IPS-18c (cell line): Measurements from ENCODE around the gene HECW1.

Experiments used
- H3K4me3 ChIP-seq: 2 replicates; pipeline ENCODE4 v1.7.0; 2013; ENCODE audit warnings: low read depth, mild to moderate bottlenecking, low read length, moderate library complexity; ENCODE audit not compliant: insufficient read depth
- H3K9me3 ChIP-seq: one replicate; pipeline ENCODE4 v1.6.1; 2013; ENCODE audit warnings: mild to moderate bottlenecking, low read length, moderate library complexity; ENCODE audit not compliant: control insufficient read depth, insufficient read depth

HECW1 gene

DNA sequence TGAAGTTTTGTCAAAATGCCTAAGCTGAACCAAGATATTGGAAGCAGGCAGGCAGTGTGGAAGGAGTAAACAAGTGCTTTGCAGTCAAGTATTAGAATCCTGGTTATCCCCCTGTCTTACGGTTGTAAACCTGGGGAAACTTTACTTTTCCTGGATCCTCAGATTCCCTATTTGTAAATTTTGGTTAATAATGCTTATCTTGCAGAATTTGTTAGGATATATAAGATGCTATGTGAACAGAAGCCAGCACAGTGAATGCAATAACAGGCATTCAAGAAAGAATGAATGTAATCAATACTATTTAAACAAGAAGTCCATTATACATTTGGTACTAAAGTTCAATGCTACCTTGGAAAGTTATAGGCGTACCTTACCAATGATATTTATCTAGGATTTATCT, 378.7 kb downstream of the HECW1 start:
- Histone ChIP-seq H3K9me3 (no peaks in the 10 kb centered on the region), H3K4me3 (no peak overlapping the region)

DNA sequence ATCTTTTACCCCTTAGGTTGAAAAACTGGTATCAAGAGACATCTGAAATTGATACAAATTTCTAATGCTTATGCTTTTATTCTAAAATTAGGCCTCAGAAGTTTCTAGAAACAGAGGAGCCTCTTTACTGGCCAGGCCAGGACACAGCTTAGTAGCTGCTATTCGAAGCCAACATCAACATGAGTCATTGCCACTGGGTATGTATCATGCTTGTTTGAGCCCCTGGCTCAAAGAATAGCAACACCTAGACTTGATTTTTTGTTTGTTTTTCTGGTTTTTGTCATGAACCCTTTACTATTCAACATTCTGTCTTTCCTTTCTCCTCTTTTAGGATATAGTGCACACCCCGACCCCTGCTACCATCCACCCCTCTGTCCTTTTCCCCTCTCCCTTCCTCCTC, 379.5 kb downstream of the HECW1 start:
- H3K9me3 ChIP-seq = no peaks in the 10 kb centered on the region
- no peak overlapping the region for H3K4me3 ChIP-seq

DNA sequence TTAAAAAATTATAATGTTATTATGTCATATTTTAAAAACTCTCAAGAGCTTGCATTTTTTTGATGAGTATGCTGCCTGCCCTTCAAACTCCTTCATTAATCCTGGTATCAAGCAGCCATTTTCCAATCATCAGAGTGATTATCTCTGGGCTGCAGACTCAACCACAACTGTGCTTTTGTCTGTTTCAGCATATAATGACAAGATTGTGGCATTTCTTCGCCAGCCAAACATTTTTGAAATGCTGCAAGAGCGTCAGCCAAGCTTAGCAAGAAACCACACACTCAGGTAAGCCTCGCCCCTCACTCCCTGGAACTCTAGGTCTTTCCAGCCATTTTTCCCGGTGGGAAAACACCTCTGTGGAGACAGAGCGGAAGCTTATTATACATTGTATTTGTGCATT, 380.4 kb downstream of the HECW1 start:
- Histone ChIP-seq H3K4me3 (no peak overlapping the region), H3K9me3 (no peaks in the 10 kb centered on the region)

DNA sequence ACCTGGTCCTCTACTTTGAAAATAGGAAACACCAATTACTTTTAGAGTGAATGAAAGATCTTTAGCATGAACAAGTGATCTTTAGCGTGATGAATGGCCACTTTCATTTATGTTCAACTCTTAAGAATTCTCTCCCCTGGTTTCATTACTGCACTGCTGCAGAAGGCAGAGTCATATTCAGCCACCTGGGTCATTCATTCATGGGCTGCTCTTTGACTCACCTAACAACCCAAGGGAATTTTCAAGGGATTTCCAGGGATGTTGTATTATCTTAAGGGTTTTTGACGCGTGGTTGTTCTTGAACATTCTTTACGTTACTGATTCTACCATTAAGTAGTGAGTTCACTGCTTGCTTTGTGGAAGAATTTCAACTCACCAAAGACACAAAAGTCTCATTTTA, 383.1 kb downstream of the HECW1 start:
- Histone ChIP-seq H3K9me3 (no peaks in the 10 kb centered on the region), H3K4me3 (no peak overlapping the region)

DNA sequence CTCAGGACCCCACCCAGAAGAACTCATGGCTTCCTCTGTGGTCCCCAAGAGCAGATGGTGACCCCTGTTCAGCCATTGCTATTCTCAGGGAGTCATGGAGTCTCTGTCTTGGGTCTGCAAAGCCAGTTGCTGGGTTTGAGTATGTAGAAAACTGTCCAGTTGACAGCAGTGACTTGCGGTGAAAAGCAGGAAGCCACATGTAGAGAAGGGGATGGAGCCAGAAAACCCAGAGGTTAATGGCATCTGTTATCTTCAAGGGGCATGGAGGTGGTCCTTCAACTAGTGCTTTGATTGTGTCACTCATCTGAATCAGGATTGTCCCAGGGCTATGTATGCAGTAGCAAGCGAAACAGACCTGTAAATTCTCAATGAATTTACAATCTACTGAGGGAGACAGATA, 384.1 kb downstream of the HECW1 start:
- no peaks in the 10 kb centered on the region for H3K9me3 ChIP-seq
- H3K4me3 ChIP-seq = no peak overlapping the region

DNA sequence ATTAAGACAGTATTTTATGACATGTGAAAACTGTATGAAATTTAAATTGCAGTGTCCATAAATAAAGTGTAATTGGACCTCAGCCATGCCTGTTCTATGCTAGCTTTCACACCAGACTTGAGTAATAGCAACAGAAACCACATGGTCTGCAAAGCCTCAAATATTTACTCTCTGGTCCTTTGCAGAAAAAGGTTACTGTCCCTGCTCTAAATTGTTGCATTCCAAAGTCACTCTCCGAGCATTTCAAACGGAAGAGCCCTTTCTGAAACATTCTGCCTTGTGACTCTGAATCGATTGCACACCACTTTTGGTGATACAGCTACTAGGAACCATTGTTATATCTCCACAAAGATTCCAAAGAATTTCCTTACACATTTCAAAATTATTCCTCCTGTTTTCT, 389.4 kb downstream of the HECW1 start:
- no peak overlapping the region for H3K4me3 ChIP-seq
- no peaks in the 10 kb centered on the region for H3K9me3 ChIP-seq

DNA sequence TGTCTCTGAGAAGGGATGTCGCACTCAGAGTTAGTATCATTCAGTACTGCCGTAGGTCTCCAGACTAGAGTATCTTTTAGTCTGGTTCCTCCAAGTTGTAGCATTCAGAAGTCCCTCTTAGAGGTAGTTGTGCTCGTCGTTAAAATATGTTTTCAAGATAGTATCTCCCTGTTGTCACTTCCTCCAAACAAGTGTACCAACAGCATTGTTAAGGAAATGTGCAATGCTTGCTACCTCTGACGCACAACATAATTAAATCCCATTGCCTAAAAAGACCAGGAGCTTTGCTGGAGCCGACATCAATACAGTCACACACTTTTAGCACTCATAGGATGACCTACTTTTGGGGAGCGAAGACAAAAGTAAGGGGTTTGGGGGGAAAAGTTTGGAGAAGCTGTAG, 390.5 kb downstream of the HECW1 start:
- Histone ChIP-seq H3K4me3 (no peak overlapping the region), H3K9me3 (no peaks in the 10 kb centered on the region)

DNA sequence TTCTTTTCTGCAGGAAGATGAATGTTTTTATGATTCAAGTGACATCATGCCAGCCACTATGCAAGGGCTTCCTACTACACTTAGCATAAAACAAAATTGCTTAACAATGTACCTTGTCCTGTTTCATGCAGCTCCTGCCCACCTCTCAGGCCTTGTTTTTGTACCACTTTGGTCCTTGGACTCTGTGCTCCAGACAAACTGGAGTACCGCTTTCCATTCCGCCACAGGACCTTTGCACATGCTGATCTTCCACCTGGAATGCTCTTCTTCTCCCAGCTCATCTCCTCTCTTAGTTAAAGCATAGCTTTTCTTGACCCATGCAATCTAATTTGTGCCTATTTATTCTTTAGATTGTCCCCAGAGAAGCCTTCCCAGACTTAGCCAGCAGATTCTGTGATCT, 393.0 kb downstream of the HECW1 start:
- H3K4me3 ChIP-seq = no peak overlapping the region
- H3K9me3 ChIP-seq = no peaks in the 10 kb centered on the region

DNA sequence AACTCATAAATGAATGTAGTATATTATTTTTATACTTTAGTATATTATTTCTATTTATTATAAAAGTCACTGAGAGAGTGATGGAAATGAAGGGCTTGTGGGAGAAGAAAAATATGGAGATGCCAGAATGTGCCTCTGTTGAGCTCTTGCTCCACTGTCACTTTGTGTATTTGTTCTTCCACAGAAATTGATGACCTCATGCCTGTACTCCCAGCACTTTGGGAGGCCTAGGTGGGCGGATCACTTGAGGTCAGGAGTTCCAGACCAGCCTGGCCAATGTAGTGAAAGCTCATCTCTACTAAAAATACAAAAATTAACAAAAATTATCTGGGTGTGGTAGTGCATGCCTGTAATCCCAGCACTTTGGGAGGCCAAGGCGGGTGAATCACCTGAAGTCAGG, 394.0 kb downstream of the HECW1 start:
- H3K9me3 ChIP-seq = no peaks in the 10 kb centered on the region
- no peak overlapping the region for H3K4me3 ChIP-seq

DNA sequence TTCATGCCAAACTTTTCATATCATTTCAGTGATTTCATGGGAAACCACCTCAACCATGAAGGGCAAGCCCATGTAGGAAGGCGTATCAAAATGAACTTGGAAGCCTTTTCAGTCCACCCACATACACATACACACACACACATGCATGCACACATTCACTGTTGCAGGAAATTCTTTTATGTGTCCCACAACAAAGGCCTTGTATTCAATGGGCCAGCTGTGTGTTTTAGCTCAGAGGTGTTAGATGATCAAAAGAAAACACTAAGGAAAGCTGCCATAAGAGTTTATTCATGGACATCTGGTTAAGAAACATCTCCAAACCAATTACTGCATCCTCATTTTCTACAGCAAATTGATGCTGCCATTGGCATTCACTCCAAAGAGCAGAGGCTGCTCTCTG, 396.0 kb downstream of the HECW1 start:
- H3K9me3 ChIP-seq = no peaks in the 10 kb centered on the region
- H3K4me3 ChIP-seq = no peak overlapping the region

DNA sequence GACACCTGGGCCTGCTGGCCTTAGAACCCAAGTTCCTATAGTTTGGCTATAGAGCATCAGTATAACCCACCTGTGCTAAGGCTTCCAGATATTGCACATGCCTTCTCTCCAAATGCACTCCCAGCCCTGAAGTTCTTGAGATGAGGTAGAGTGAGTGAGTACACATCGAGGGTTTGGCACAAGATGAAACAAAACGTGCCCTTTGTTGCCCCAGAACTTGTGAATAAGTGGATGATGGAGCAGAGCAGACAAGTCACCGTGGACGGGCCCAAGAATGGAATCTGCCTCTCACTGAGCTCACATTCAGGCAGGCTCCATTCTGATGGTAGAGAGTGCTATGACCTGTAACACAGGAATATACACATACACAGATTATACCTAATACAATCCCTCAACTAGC, 397.5 kb downstream of the HECW1 start:
- Histone ChIP-seq H3K4me3 (no peak overlapping the region), H3K9me3 (no peaks in the 10 kb centered on the region)

DNA sequence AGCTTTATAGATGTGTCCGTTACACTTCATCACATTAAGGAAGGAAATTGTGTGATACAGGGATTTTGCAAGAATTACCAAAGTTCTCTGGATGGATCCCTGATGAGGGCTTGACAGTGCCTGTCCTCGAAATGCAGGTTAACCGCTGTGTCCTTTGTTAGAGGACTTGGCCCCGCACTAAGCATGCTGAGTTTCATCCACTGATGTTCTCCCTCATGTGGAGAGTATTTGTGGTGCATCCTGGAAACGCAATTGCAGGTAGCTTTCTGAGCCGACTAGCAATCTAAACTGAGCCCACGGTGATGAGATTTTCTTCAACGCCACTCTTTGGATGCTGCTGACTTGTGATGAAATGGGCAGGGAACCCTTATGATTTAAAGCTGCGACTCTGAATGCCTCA, 398.6 kb downstream of the HECW1 start:
- Histone ChIP-seq H3K9me3 (no peaks in the 10 kb centered on the region), H3K4me3 (no peak overlapping the region)

DNA sequence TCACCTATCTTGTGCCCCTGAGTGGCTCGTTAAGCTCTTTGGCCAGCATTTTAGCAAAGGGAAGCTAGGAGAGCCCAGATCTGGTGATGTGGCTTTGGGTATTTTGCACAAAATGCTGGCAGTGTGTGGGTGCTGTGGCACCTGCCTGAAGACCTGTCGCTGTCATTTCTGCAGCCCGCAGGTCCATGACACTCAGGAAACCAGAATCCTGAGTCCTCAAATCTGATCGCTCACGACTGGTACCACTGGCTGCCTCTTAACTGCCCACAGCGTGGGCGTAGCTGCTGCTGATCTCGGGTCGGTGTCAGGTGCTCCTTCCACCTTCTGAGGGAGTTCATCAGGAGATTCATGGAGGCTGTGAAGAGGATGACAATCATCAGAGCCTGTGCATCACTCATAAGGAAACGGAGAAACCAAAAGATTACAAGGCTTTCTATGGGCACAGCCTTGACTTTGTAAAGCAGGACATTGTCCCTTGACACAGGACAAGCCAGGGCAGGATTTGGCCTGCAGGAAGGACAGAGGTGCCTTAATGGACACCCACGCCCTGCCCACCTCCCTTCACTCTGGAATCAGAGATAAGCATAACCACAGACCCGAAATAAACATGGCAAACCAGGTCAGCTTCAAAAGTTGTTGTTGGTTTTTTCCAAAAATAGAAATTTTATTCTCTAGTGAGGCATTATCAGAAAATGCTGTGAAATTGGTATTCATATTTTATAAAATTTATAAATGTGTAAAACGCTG, 399.5 kb downstream of the HECW1 start:
- no peak overlapping the region for H3K4me3 ChIP-seq
- H3K9me3 ChIP-seq = no peaks in the 10 kb centered on the region

DNA sequence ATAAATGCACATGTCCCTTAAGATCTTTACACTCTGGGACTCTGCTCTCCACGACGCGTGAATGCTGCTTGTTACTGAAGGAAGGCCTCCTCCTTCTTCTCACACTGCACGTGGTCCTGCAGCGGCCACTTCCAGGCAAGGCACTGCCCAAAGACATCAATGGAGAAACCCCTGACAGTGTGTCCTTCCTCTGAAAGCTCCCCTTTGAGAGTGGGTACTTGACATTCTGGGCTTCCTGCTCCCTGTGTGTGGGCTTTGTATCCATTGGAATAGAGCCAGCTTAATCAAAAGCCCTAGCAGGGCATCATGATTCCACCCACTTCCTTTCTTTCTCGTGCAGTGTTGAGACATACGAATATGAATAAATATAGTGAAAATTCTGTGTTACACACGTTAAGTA, 400.8 kb downstream of the HECW1 start:
- no peak overlapping the region for H3K4me3 ChIP-seq
- no peaks in the 10 kb centered on the region for H3K9me3 ChIP-seq

DNA sequence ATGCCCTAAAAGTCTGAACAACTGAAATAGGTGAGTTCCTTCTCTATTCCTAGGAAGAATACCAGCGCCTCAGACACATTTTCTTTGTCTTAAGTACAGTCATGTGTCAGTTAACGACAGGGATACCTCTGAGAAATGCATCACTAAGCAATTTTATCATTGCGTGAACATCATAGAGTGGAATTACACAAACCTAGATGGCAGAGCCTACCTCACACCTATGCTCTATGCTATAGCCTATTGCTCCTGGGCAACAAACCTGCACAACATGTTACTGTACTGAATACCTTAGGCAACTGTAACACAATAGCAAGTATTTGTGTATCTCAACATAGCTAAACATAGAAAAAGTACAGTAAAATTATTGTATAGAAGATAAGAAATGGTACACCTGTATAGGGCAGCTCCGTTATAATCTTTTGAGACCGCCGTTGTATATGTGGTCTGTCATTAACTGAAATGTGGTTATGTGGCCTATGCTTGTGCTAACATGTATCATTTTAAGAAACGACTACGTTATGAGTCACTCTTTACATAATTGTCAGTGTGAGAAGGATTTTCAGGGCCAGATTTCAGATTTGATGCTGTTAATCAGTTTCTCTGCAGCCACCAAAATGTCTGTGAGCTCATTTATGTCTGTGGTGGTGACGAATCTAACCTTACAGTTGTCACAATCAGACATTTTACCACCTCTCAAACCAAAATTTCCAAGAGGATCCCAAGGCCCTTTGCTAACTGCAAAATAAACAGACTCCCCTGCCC, 404.3 kb downstream of the HECW1 start:
- Histone ChIP-seq H3K9me3 (no peaks in the 10 kb centered on the region), H3K4me3 (no peak overlapping the region)

DNA sequence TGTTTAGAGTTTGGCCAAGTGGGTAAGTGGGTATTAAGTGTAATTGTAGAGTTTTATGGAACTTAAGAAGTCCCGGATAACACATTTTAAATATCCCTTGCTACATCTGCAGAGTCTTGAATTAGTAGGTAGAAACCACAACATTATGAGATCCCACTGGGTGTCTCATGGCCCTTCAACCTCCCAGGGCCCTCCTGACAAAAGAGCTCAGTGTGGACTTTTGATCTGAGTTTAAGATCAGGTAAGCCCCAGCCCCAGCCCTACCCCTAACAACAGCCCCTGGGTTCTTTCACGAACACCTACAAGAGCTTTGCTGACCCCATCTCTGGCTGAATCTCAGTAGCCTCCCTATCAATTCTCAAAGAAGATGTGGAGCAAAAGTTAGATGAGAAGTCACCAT, 405.0 kb downstream of the HECW1 start:
- no peak overlapping the region for H3K4me3 ChIP-seq
- no peaks in the 10 kb centered on the region for H3K9me3 ChIP-seq

DNA sequence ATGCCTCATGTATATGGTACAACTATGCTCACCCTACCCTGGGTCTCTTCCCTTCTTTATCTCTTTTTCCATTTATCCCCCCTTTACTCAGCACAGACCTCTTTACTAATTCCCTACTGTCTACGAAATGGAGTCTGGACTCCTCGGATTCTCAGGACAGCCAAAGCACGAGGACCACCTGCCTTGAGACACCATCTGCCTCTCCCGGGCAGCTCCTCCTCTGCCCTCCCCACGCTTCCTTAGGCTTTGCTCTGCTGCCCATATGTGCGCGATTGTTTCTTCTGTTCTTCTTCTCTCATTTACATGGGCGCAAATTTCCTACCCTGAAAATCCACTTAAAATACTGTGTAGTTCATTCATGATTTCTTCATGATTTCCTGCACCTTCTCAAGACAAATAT, 407.8 kb downstream of the HECW1 start:
- no peak overlapping the region for H3K4me3 ChIP-seq
- H3K9me3 ChIP-seq = no peaks in the 10 kb centered on the region

DNA sequence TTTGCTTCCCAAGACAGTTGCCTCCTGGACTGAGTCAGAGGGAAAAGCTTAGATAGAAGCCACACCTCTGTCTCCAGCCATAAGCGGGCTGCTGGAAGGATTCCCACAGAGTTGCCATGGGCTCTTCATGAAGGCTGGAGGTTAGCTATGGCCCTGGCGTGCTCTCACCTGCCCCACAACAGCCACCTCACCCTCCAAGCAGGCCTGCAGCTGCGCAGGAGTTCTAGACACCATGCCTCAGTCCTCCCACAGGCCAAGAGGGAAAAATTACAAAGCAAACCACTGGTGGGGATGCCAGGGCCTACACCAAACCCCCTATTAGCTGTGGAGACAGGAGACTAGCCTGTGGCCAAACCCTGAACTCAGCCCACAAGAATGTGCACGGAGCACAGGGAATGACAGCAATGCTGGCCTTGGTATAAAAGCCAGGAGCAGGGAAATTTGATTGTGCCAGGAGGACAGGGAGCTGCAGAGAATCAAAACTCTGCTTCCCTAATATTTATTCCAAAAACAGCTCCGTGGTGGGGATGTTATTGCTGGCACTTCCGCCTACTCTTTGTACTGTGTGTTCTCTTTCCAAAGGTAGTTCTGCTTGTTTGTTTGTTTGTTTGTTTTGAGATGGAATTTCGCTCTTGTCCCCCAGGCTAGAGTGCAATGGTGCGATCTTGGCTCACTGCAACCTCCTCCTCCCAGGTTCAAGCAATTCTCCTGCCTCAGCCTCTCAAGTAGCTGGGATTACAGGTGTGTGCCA, 410.1 kb downstream of the HECW1 start:
- Histone ChIP-seq H3K4me3 (no peak overlapping the region), H3K9me3 (no peaks in the 10 kb centered on the region)
